ENCODE results near the gene DHX58.
"Not testable (repeated sequence)": the region's sequence is repeated elsewhere in the genome, so short reads cannot be mapped to it uniquely, and the experiment has no call there.

Gene DHX58

DNA sequence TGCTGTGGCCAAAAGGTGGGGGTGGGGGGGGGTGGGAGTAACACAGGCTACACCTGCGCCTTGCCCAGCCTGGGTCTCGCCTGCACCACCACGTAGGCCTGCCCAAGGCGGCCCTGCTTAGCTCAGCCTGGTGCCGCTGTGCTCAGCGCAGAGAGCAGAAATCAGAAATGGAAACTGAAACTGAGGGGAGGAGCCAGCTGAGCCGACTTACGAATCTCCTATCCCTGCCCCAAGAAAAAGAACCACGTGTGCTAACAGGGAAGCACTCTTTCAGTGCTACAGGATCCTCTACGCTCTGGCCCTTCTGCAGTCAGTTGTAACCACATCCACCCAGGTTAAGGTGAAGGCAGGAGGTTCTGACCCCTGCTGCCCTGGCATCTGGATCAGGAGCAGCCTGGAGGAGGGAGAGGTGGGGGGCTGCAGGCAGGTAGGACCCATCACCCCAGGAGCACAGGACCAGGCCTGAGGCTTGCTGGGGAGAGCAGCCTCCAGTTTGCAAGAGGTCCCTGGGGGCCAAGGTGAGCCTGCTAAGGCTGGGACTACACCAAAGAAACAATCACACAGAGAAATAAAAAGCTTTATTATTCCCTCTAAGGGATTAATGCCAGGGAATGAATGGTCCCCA is at the start of gene DHX58:
Gene DHX58 (minus strand): TSS at position 163 of the 625 bp plus-strand sequence. CDS start 822 bp downstream, outside the sequence.
- peak; percentile 22 for DNase-seq

DNA sequence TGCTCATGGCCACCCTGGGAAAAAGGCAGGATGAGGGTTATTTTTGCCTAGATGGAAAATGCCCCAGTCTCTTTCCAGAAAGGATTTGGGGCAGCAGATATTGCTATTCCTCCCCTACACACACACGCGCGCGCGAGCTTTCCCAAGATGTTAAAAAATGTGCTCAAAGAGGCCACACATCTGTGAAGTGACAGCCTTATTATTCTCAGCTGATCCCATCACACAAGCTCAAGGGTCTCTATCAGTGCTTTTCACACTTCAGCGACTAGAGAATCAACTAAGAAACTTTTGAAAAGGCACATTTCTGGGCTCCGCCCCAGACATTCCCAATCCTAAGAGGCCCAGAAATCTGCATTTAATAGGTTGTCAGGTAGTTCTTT is 48.0 kb upstream of the DHX58 start:
- DNase-seq = no peak

DNA sequence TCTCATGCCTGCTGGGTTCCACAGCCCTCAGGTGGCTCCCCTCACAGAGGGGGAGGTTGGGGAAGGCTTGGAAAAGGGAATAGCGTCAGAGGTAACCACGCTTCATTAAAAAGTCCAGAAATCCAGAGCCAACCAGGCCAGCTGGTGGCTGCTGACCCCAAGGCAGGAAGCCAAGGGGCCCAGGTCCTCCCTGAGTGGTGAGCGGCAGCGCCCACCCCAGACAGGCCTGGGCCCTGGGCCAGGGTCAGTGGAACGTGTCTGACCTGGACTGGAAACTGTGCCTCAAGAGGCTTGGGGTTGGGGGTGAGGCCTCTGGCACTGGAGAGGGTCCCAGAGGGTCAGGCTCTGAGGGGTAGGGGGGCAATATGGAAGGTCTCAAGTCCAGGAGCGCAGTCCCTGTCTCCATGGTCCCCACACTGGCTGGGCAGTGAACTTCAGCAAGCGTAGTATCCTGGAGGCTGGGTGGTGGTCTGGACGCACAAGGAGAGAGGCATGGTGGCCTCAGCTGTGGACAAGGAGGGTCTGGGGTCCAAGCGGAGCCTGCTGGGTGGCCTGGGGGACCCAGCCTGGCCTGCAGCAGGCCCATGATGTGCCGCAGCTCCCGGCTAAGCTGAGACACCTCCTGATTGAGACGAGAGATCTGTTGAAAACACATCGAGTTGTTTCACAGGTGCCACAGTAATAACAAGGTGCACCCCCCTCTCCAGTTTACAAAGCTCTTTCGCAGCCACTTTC is 47.4 kb upstream of the DHX58 start:
- no peak for DNase-seq

- DNase-seq = no peak
These were observed 43.1 kb upstream of the DHX58 start for GRCh38 chr17:42155614-42156045.

- DNase-seq = no peak
These were observed 41.6 kb upstream of the DHX58 start for GRCh38 chr17:42153919-42154742.

- DNase-seq = no peak
These were observed 34.5 kb upstream of the DHX58 start for GRCh38 chr17:42146911-42147607.

DNA sequence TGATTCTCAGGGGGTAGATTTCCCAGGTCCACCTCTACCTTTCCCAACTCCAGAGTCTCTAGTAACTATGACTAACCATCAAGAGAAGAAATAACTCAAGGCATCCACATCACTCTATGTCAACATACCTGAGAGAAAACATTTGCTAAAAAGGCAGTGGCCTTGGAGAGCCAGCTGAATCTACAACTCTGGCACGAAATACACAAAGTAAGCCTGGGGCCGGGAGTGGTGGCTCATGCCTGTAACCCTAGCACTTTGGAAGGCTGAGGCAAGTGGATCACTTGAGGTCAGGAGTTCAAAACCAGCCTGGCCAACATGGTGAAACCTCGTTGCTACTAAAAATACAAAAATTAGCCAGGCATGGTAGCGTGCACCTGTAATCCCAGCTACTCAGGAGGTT is 30.6 kb upstream of the DHX58 start:
- DNase-seq = not testable (repeated sequence)

DNA sequence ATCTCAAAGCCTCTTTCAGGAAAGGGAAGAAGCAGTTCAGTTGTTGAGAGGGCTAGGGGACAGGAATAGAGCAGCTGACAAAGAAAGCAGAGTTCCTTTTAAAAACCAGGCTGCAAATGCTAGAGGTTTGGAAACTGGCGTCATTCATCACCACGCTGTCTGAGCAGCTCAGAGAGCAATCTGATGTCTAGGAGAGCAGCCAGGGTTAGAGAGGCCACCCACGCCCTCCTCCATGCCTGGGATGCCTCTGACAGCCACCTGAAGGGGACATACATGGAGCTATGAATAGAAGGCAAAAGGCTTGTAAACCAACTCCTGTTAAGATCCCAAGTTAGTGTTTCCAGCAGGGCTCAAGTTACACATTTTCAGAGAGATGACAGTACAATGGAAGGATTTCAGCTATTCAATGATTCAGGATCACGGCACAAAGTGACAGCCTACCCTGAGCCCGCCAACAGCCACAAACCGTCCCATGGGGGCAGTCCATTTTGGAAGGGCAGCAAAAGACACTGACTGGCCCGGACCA is 29.9 kb upstream of the DHX58 start:
- no peak for DNase-seq

- no peak for DNase-seq
These were observed 28.9 kb upstream of the DHX58 start for GRCh38 chr17:42141382-42141781.

GRCh38 chr17:42140690-42141089 is 28.2 kb upstream of the DHX58 start:
- DNase-seq = not testable (repeated sequence)

- no peak for DNase-seq
These were observed 26.4 kb upstream of the DHX58 start for GRCh38 chr17:42138749-42139492.

GRCh38 chr17:42136654-42137051 is 24.1 kb upstream of the DHX58 start:
- DNase-seq = no peak

- DNase-seq = no peak
These were observed 23.4 kb upstream of the DHX58 start for GRCh38 chr17:42135664-42136653.

DNA sequence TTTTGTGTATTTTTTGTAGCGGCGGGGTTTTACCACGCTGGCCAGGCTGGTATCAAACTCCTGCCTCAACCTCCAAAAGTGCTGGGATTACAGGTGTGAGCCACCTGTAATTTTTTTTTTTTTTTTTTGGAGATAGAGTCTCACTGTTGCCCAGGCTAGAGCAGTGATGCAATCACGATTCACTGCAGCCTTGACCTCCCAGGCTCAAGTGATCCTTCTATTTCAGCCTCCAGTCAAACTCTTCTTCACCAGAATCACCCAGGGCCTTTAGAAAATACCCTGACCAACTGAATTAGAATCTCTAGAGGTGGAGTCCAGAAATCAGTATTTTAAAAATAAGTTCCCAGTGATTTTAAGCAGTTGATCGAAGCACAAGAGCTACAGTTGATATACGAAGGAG is 22.6 kb upstream of the DHX58 start:
- no peak for DNase-seq

DNA sequence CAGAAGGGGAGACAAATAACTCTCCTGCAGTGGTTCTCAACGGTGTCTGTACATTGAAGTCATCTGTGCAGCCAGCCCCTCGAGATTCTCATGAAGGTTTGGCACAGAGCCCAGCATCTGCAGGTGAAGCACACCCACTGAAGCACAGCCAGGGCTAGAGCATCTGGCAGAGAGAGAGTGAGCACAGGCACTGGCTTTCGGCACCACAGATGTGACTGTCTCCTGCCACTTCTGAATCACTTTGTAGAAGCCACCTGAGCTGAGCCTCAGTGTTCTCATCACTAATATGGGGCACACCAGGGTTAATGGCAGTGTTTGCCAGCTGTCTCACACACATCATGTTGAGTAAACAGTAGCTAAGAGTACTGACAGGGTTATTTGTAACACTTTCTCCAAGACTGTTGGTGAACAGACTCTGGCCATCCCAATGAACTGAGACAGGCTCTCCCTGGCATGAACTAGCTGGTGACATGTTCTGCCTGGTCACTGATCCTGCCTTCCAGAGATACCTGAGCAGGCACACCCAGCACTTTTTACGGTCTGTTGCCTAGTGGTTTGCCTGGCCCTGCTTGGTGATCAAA is 21.0 kb upstream of the DHX58 start:
- DNase-seq = no peak

DNA sequence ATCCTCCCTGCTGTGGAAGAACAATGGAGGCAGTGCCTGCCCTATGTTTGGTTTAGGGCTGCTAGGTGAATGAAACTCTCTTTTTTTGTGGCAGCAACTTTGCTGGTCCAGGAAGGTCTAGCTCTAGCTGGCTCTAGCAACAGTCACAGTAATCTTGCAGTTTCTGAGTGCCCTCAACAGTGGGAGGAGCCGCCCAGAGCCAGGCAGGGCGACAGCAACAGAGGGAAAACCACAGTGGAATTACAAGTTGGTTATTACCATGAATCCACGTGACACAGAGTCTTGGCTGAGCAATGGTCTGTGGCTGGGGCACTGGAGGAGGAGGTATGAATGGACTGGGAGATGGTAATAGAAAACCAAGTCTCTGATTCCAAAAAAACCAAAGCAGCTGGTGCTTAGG is 20.4 kb upstream of the DHX58 start:
- no peak for DNase-seq

GRCh38 chr17:42131981-42132432 is 19.5 kb upstream of the DHX58 start:
- DNase-seq = no peak

DNA sequence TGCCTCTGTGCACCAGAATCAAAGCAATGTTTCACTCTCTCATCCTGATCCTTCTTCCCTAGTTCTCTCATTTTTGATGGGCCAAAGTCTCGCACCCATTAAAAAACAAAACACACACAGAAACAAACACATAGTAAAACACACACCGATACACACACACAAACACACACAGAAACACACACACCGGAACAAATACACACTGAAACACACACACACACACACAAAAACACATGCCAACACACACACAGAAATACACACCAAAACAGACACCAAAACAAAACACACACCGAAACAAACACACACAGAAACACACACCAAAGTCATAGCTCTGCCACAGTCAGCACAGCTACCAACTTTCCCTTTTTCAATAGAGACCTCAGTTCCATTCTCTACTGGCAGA is 18.7 kb upstream of the DHX58 start:
- DNase-seq = no peak

DNA sequence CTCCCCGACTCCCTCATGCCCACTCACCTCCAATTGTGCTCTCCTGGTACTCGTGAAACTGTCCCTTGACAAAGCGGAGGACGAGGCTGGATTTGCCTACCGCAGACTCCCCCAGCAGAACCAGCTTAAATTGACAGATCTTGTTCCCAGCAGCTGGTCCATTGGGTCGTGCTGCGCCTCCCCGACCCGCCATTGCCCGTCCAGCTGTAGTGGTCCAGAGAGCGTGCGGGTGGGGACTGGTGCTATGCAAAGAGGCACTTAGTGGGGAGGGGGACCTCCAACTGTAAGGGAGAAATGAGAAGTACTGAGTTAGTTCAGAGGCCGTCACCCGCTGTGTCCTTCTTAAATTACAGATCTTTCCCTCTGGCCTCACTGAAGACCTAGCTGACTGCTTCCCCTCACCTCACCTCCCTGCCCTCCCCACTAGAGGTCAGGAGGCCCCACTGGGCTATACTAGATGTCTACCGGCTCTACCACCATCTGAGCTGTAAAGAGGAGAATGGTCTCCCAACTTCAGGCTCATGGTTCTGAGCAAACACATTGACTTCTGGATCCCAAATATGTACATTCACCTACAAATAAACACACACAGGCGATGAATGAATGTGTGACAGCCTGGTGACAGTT is 17.9 kb upstream of the DHX58 start:
- no peak for DNase-seq
